K562 (cell line): ENCODE measurements around the gene OXSM. TPM values are rescaled to one million over a fixed set of nuclear protein-coding genes. Genes with fewer than 3 reads are reported as not detected.
A peak's percentile ranks its signal among the peaks of the same experiment; 100 is the strongest.

ENCODE experiments used
- ATAC-seq: fragments of 200-7000 bp; cut with Tn5 transposase; 3 replicates; pipeline ENCODE4 v1.9.1; 2020; ENCODE audit warnings: moderate library complexity
- BruUV-seq: library from RNA; stranded (reverse); fragments of 400-500 nt; replicated peaks from 2 replicates; lab custom pipeline; 2021; lab: Mats Ljungman, UMichigan
- CTCF ChIA-PET: fragments of 300-600 bp; formaldehyde crosslinking; extraction: SDS; loops from one replicate; lab custom pipeline; 2021; ENCODE audit warnings: low intra/inter-chr PET ratio; lab: Yijun Ruan, JAX
- POLR2A ChIA-PET: fragments of 300-600, 350-650 bp; sonication (Branson Sonifier 250); formaldehyde crosslinking; extraction: SDS; loops from one replicate; lab custom pipeline; 2021; ENCODE audit warnings: antibody characterized with exemption, inconsistent platforms; lab: Yijun Ruan, JAX
- DNase-seq, 4 experiments: peaks; one replicate each; pipeline versions ENCODE4 v3.0.0 to v3.0.0-alpha.2; 2011 to 2018; ENCODE audit warnings: low spot score in 3 of 4, mixed read lengths in 3 of 4; ENCODE audit errors: extremely low read depth in 1 of 4
- FAIRE-seq: peaks from 2 replicates; lab custom pipeline; 2011; peaks lifted over from hg19 to GRCh38; lab: Jason Lieb, UNC
- H2AFZ ChIP-seq: 2 replicates; pipeline ENCODE4 v1.6.0; 2011; ENCODE audit warnings: low read depth, low read length, control low read depth, inconsistent platforms
- H3K27ac ChIP-seq: fragments of 200-600 bp; 3 replicates; pipeline ENCODE4 v1.8.0; 2011; ENCODE audit warnings: low read depth, mild to moderate bottlenecking, control low read depth, inconsistent platforms, low read length, moderate library complexity, mixed read lengths; ENCODE audit errors: extremely low read depth
- H3K27me3 ChIP-seq, 2 experiments: fragments of 300-600 bp in 1 of 2; 2 replicates in 1 of 2; 3 replicates in 1 of 2; pipeline versions ENCODE4 v1.6.0 to v1.8.0; 2011; ENCODE audit warnings: inconsistent platforms in 2 of 2, low read length in 2 of 2, mild to moderate bottlenecking in 1 of 2, mixed read lengths in 1 of 2, moderate library complexity in 1 of 2; ENCODE audit not compliant: control insufficient read depth in 2 of 2, insufficient read depth in 2 of 2
- H3K36me3 ChIP-seq: fragments of 300-600 bp; 3 replicates; pipeline ENCODE4 v1.8.0; 2011; ENCODE audit warnings: mild to moderate bottlenecking, low read length, inconsistent platforms; ENCODE audit not compliant: control insufficient read depth, insufficient read depth
- H3K4me1 ChIP-seq, 2 experiments: fragments of 200-600 bp in 1 of 2; replicated peaks in 1 of 2; 2 replicates in 1 of 2; 3 replicates in 1 of 2; pipeline versions ENCODE4 v1.5.1 to v1.8.0; 2011; ENCODE audit warnings: inconsistent platforms in 2 of 2, low read length in 2 of 2, mild to moderate bottlenecking in 1 of 2, mixed read lengths in 1 of 2, moderate library complexity in 1 of 2; ENCODE audit not compliant: control insufficient read depth in 2 of 2, insufficient read depth in 2 of 2
- H3K4me2 ChIP-seq: 2 replicates; pipeline ENCODE4 v1.6.1; 2011; ENCODE audit warnings: low read length, control low read depth, inconsistent platforms, mixed read lengths; ENCODE audit not compliant: insufficient read depth
- H3K4me3 ChIP-seq: fragments of 200-600 bp; sonication (generic), shearing (Covaris generic); 2 replicates; pipeline ENCODE4 v1.5.1; 2016; ENCODE audit warnings: control low read depth, inconsistent platforms
- H3K79me2 ChIP-seq: fragments of 200-600 bp; 3 replicates; pipeline ENCODE4 v1.8.0; 2011; ENCODE audit warnings: low read length, inconsistent platforms; ENCODE audit not compliant: control insufficient read depth, insufficient read depth
- H3K9ac ChIP-seq, 2 experiments: 2 replicates each; pipeline versions ENCODE4 v1.6.0 to v1.6.1; 2011; ENCODE audit warnings: low read depth in 2 of 2, low read length in 2 of 2, control low read depth in 1 of 2, inconsistent platforms in 1 of 2, mild to moderate bottlenecking in 1 of 2, mixed read lengths in 1 of 2; ENCODE audit not compliant: insufficient read depth in 1 of 2
- H3K9me1 ChIP-seq: one replicate; pipeline ENCODE4 v1.6.0; 2011; ENCODE audit warnings: inconsistent platforms, mild to moderate bottlenecking, low read length, moderate library complexity; ENCODE audit not compliant: control insufficient read depth, insufficient read depth
- H3K9me3 ChIP-seq: replicated peaks from 2 replicates; pipeline ENCODE4 v1.5.1; 2011; ENCODE audit warnings: low read depth, low read length, inconsistent platforms; ENCODE audit not compliant: control insufficient read depth, insufficient read depth
- H4K20me1 ChIP-seq: replicated peaks from 2 replicates; pipeline ENCODE4 v1.6.1; 2011; ENCODE audit warnings: low read length, inconsistent platforms, mixed read lengths; ENCODE audit not compliant: control insufficient read depth, insufficient read depth
- COPS2 ChIP-seq: fragments of 450-650 bp; conservative IDR thresholded peaks from 2 replicates; pipeline ENCODE4 v1.6.1; 2016; ENCODE audit warnings: mild to moderate bottlenecking, moderate library complexity
- DACH1 ChIP-seq: fragments of 450-650 bp; IDR thresholded peaks from 2 replicates; pipeline ENCODE4 v1.6.1; 2018; ENCODE audit not compliant: partially characterized antibody
- GABPB2 ChIP-seq: fragments of 250-450 bp; sonication (Bioruptor Pico); conservative IDR thresholded peaks from 2 replicates; pipeline ENCODE4 v1.5.1; 2021; ENCODE audit warnings: mild to moderate bottlenecking
- MAFK ChIP-seq: IDR thresholded peaks from 2 replicates; pipeline ENCODE4 v1.6.1; 2011; ENCODE audit warnings: low read length, improper control_type of control experiment
- NFIC ChIP-seq: fragments of 450-650 bp; IDR thresholded peaks from 2 replicates; pipeline ENCODE4 v1.6.1; 2017; ENCODE audit warnings: mild to moderate bottlenecking, inconsistent platforms
- NFIX ChIP-seq: fragments of 250-450 bp; sonication (Bioruptor Pico); IDR thresholded peaks from 2 replicates; pipeline ENCODE4 v1.4.0; 2020; ENCODE audit warnings: low read depth, mild to moderate bottlenecking, moderate library complexity
- PBX2 ChIP-seq, 2 experiments: IDR thresholded peaks in 1 of 2; conservative IDR thresholded peaks in 1 of 2; 2 replicates each; pipeline ENCODE4 v1.6.1; 2016; ENCODE audit warnings: low read depth in 2 of 2, mild to moderate bottlenecking in 1 of 2, missing compliant biosample characterization in 1 of 2, missing genetic modification characterization in 1 of 2, moderate library complexity in 1 of 2
- PRPF4 ChIP-seq: fragments of 200-400 bp; formaldehyde crosslinking; IDR thresholded peaks from one replicate; pipeline ENCODE4 v1.6.1; 2017; ENCODE audit warnings: low read length, low read depth, mild to moderate bottlenecking; ENCODE audit not compliant: insufficient read depth, poor library complexity, severe bottlenecking
- ZNF431 ChIP-seq: sonication (generic); formaldehyde crosslinking; IDR thresholded peaks from 2 replicates; pipeline ENCODE4 v1.8.0; 2022; ENCODE audit warnings: mild to moderate bottlenecking, missing genetic modification reagents
- in situ Hi-C: fragments of 300-500 bp; cut with MboI; formaldehyde crosslinking; loops from 4 replicates; pipeline ENCODE4 v1.15.0; 2018; ENCODE audit warnings: inconsistent platforms, mixed read lengths
- intact Hi-C: fragments of 100-400 bp; cut with micrococcal nuclease; formaldehyde crosslinking; loops from 2 replicates; pipeline ENCODE4 v1.14.2; 2022
- polyA plus RNA-seq, 8 experiments: library from polyadenylated mRNA; depleted of rRNA in 4 of 8; stranded (reverse) in 5 of 8; unstranded in 3 of 8; fragments of >200 nt; fragmentation: Nextera tagmentation in 2 of 8; fragmentation: Illumina TruSeq in 1 of 8; extraction: Ambion mirVana in 2 of 8; extraction: Trizol in 1 of 8; gene quantifications; 2 replicates each; pipeline versions ENCODE4 v1.2.1 to v1.2.3, GENCODE V29; 2011 to 2014; ENCODE audit warnings: inconsistent platforms in 1 of 8, missing spikeins in 1 of 8
- total RNA-seq, 7 experiments: library from RNA; depleted of rRNA in 6 of 7; stranded (reverse); fragments of >200 nt in 6 of 7; fragmentation: Illumina TruSeq in 2 of 7; extraction: Trizol in 2 of 7; gene quantifications; 2 replicates each; pipeline versions ENCODE4 v1.2.1 to v1.2.3, GENCODE V29; 2011 to 2021; ENCODE audit warnings: low replicate concordance in 1 of 7
- TF ChIP-seq, protein P1 (sequence below): sonication (generic); formaldehyde crosslinking; IDR thresholded peaks from 2 replicates; pipeline ENCODE4 v1.8.0; 2022; ENCODE audit warnings: mild to moderate bottlenecking, missing genetic modification reagents
- TF ChIP-seq, protein P2 (sequence below): sonication (generic); formaldehyde crosslinking; IDR thresholded peaks from 2 replicates; pipeline ENCODE4 v1.5.0; 2020; ENCODE audit warnings: missing genetic modification reagents

The OXSM gene
- total and polyA plus RNA-seq, 9 of the 15 experiments (the other 6 are each of a cell fraction or from before 2014, with no cell fraction given), result 24.0 to 107 (median 34.0) TPM

- H3K9ac ChIP-seq, result no peak overlapping the region
- FAIRE-seq, result no peak
- peak; percentile 66 for ATAC-seq
Observed at GRCh38 chr3:25820366-25820765, 30.5 kb downstream of the OXSM start.

More at GRCh38 chr3:25820366-25820765, 30.5 kb downstream of the OXSM start:
- Histone ChIP-seq H3K4me2 (no peak overlapping the region), H3K27me3 (no peaks in the 10 kb centered on the region), H3K4me1 (no peaks in the 10 kb centered on the region), H3K9me3 (no peaks in the 10 kb centered on the region), H3K4me3 (no peak overlapping the region), H3K27ac (no peak overlapping the region), H3K79me2 (no peaks in the 10 kb centered on the region), H2AFZ (no peak overlapping the region), H3K36me3 (no peaks in the 10 kb centered on the region), H3K9me1 (no peaks in the 10 kb centered on the region)
- peak in 3 of 4 experiments; percentile 19 to 23 (median 19) for DNase-seq
- in situ Hi-C loops, result no loop called here
- intact Hi-C loops, result no loop called here
- CTCF ChIA-PET, result no interaction called here
- POLR2A ChIA-PET, result no interaction called here
- TF ChIP-seq NFIX (CRISPR knock-in tag), result peak; percentile 93
- TF ChIP-seq PBX2 (CRISPR knock-in tag; IDR thresholded peaks at IDR 0.05; ENCODE audit: low read depth), result no peak
- no peak for TF ChIP-seq PBX2 (tag; conservative IDR thresholded peaks at IDR 0.05; ENCODE audit: low read depth)
- TF ChIP-seq GABPB2 (CRISPR knock-in tag), result no peak
- TF ChIP-seq DACH1, result no peak
- TF ChIP-seq, protein P1, sequence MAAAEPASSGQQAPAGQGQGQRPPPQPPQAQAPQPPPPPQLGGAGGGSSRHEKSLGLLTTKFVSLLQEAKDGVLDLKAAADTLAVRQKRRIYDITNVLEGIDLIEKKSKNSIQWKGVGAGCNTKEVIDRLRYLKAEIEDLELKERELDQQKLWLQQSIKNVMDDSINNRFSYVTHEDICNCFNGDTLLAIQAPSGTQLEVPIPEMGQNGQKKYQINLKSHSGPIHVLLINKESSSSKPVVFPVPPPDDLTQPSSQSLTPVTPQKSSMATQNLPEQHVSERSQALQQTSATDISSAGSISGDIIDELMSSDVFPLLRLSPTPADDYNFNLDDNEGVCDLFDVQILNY (CRISPR knock-in tag), result no peak
- TF ChIP-seq PRPF4, result no peak
- no peak for TF ChIP-seq COPS2
- TF ChIP-seq MAFK, result no peak
- TF ChIP-seq, protein P2, sequence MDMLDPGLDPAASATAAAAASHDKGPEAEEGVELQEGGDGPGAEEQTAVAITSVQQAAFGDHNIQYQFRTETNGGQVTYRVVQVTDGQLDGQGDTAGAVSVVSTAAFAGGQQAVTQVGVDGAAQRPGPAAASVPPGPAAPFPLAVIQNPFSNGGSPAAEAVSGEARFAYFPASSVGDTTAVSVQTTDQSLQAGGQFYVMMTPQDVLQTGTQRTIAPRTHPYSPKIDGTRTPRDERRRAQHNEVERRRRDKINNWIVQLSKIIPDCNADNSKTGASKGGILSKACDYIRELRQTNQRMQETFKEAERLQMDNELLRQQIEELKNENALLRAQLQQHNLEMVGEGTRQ (CRISPR knock-in tag), result peak; percentile 37; the same call in 1 of the 2 replicates
- TF ChIP-seq NFIC, result peak; percentile 98
- TF ChIP-seq ZNF431 (CRISPR knock-in tag), result no peak
- TF ChIP-seq, all 486 proteins: peak for 3
- H4K20me1 ChIP-seq, result no peaks in the 10 kb centered on the region
- no TSS peak for BruUV-seq
